AG10803 (cell line): ENCODE results near the gene HLX.

Experiments used
- DNase-seq: peaks from one replicate; pipeline ENCODE4 v3.0.0; 2010; ENCODE audit warnings: low read depth
- H3K4me3 ChIP-seq: 2 replicates; pipeline ENCODE4 v1.5.1; 2011; ENCODE audit warnings: mild to moderate bottlenecking, low read length, control low read depth
- CTCF ChIP-seq: conservative IDR thresholded peaks from 2 replicates; pipeline ENCODE4 v1.5.1; 2011; ENCODE audit warnings: mild to moderate bottlenecking, low read length, control low read depth, inconsistent platforms

Gene HLX

GRCh38 chr1:220914283-220915116, 35.3 kb downstream of the HLX start:
- TF ChIP-seq CTCF, result no peak
- H3K4me3 ChIP-seq, result no peak overlapping the region
- no peak for DNase-seq

- no peak for DNase-seq
- TF ChIP-seq CTCF, result no peak
- no peak overlapping the region for H3K4me3 ChIP-seq
Measured at GRCh38 chr1:220915117-220915440, 35.8 kb downstream of the HLX start.

GRCh38 chr1:220915954-220916353, 36.7 kb downstream of the HLX start:
- TF ChIP-seq CTCF, result no peak
- H3K4me3 ChIP-seq, result no peak overlapping the region
- no peak for DNase-seq

GRCh38 chr1:220917101-220917500, 37.9 kb downstream of the HLX start:
- TF ChIP-seq CTCF, result no peak

DNA sequence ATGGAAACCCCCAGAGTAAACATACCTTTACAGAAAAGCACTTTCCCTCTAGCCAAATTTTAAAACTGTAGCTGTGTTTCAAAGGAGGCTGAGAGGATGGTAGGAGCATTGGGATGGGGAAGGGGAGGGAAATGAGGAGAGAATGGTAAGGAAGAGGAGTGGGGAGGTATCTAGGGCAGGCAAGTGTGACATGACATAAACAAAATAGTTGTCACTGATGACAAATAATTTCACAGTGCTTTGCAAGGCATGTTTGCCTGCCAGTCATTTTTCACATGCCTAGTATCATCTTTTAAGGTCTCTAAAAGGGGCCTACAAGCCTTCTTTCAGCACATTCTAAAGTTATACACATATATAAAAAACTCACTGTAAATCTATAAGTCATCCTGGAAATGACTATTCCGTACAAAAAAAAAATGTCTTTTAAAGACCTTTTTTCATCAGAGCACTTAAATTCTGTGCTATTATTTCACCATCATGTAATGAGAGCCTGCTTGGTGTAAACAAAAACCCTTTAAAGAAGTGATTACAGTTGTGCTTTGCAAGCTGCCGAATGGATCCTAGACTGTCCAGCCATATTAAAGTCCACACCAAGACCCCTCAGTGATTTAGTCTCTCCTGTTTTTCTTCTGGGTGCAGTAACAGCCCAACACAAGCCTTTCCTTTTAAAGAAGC, 38.4 kb downstream of the HLX start:
- H3K4me3 ChIP-seq, result no peak overlapping the region
- TF ChIP-seq CTCF, result no peak
- DNase-seq, result no peak

More at GRCh38 chr1:220917101-220917500, 37.9 kb downstream of the HLX start:
- no peak for DNase-seq
- H3K4me3 ChIP-seq, result no peak overlapping the region

DNA sequence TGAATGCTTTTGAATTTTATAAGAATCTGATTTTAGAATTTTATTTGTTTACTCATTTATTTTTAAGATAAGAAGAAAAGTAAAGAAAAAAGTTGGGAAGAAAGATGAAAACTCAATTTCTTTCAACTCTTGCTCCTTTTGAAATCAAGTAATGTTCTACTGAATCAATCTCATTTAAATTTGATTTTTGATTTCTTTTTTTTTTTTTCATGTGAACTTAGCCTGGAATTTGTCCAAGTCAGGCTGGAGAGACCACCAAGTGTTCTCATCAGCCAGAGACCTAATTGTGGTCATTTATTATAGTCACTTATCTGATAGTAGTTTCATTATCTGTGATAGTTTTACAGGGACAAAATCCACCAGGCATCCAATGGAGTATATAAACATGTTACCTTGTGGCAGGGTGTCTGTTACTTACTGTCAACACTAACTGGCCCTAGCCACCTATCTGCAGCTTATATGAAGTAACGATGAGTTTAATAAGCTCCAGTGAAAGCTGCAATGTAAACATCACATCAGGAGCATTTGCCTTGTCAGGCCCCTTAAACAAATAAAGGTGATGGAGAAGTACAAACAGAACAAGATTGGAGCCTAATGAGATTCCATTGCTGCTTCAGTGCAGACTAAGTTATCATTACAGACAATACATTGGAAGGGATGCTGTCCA, 39.2 kb downstream of the HLX start:
- H3K4me3 ChIP-seq, result no peak overlapping the region
- no peak for TF ChIP-seq CTCF
- no peak for DNase-seq
